Measurements from ENCODE around the gene IGSF21. TPM values are rescaled to one million over a fixed set of nuclear protein-coding genes. Genes with fewer than 3 reads are reported as not detected.

The IGSF21 gene
- total and polyA plus RNA-seq, 2 donors (not counting 3 experiments of a cell fraction or from before 2014, with no cell fraction given), result not detected

- intact Hi-C loops (cut with micrococcal nuclease) (no loop called here), dilution Hi-C loops (cut with MboI; ENCODE audit: extremely low pct_ligation_motif_present, low sequenced_read_pairs) (no loop called here)
- Histone ChIP-seq H3K27me3 (ENCODE audit: control insufficient read depth in 2 of 2, insufficient read depth in 2 of 2, low read length in 2 of 2) (no peaks in the 10 kb centered on the region), H3K9ac (replicated peaks; ENCODE audit: extremely low read depth, insufficient read depth, low read length) (no peak overlapping the region), H3K4me2 (ENCODE audit: insufficient read depth, low read length) (no peak overlapping the region), H3K4me3 (replicated peaks in 1 of 3; ENCODE audit: insufficient read depth in 1 of 3, low read depth in 1 of 3, low read length in 3 of 3) (no peak overlapping the region), H2AFZ (ENCODE audit: low read depth, low read length) (no peak overlapping the region), H3K36me3 (ENCODE audit: control insufficient read depth in 2 of 2, extremely low read depth in 1 of 2, insufficient read depth in 2 of 2, low read length in 2 of 2) (no peaks in the 10 kb centered on the region), H3K9me1 (replicated peaks; ENCODE audit: control insufficient read depth, extremely low read depth, insufficient read depth, low read length) (no peaks in the 10 kb centered on the region), H3K4me1 (ENCODE audit: control insufficient read depth, extremely low read depth, insufficient read depth, low read length) (no peaks in the 10 kb centered on the region), H3K79me2 (ENCODE audit: control insufficient read depth, insufficient read depth, low read length) (no peaks in the 10 kb centered on the region), H4K20me1 (replicated peaks; ENCODE audit: control insufficient read depth, extremely low read depth, insufficient read depth, low read length) (no peaks in the 10 kb centered on the region), H3K27ac (ENCODE audit: insufficient read depth, low read depth, low read length) (no peak overlapping the region), H3K9me3 (replicated peaks; ENCODE audit: control insufficient read depth, insufficient read depth, low read length) (no peaks in the 10 kb centered on the region)
- DNase-seq (ENCODE audit: low read depth, low spot score), result no peak
- BruUV-seq (replicated peaks), result no TSS peak
- POLR2A ChIA-PET, result no interaction called here
- no peak for FAIRE-seq
- CTCF ChIA-PET, result no interaction called here
- TF ChIP-seq, protein P1, sequence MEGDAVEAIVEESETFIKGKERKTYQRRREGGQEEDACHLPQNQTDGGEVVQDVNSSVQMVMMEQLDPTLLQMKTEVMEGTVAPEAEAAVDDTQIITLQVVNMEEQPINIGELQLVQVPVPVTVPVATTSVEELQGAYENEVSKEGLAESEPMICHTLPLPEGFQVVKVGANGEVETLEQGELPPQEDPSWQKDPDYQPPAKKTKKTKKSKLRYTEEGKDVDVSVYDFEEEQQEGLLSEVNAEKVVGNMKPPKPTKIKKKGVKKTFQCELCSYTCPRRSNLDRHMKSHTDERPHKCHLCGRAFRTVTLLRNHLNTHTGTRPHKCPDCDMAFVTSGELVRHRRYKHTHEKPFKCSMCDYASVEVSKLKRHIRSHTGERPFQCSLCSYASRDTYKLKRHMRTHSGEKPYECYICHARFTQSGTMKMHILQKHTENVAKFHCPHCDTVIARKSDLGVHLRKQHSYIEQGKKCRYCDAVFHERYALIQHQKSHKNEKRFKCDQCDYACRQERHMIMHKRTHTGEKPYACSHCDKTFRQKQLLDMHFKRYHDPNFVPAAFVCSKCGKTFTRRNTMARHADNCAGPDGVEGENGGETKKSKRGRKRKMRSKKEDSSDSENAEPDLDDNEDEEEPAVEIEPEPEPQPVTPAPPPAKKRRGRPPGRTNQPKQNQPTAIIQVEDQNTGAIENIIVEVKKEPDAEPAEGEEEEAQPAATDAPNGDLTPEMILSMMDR (IDR thresholded peaks at IDR 0.05; ENCODE audit: extremely low read depth in 1 of 2, insufficient read depth in 1 of 2, low read depth in 1 of 2, low read length in 2 of 2), result no peak
- TF ChIP-seq MYC (IDR thresholded peaks at IDR 0.05; ENCODE audit: low read depth, low read length) (no peak), EZH2 (IDR thresholded peaks at IDR 0.05; ENCODE audit: borderline replicate concordance, low read depth, low read length, severe bottlenecking) (no peak), POLR2AphosphoS5 (IDR thresholded peaks at IDR 0.05; ENCODE audit: insufficient read depth, low read depth, low read length) (no peak), JUN (IDR thresholded peaks at IDR 0.05; ENCODE audit: borderline replicate concordance, insufficient read depth, insufficient read length, low read depth) (no peak), GATA2 (IDR thresholded peaks at IDR 0.05; ENCODE audit: insufficient read depth, insufficient read length, low read depth, low read length) (no peak), POLR2A (IDR thresholded peaks at IDR 0.05; ENCODE audit: low read depth, low read length) (no peak), FOS (IDR thresholded peaks at IDR 0.05; ENCODE audit: borderline replicate concordance, insufficient read depth, low read length) (no peak)
- TF ChIP-seq, protein P2, sequence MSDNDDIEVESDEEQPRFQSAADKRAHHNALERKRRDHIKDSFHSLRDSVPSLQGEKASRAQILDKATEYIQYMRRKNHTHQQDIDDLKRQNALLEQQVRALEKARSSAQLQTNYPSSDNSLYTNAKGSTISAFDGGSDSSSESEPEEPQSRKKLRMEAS (IDR thresholded peaks at IDR 0.05; ENCODE audit: insufficient read depth, insufficient read length), result no peak
These were observed 69.0 kb downstream of the IGSF21 start for GRCh38 chr1:18176619-18177018.
